HEK293 (cell line): ENCODE results near the gene ACOT2.
"Not testable (repeated sequence)": the region's sequence is repeated elsewhere in the genome, so short reads cannot be mapped to it uniquely, and the experiment has no call there.

Experiments used
- CTCF ChIA-PET: fragments of 350-600 bp; formaldehyde crosslinking; extraction: SDS; loops from one replicate; lab custom pipeline; 2021; ENCODE audit warnings: antibody characterized with exemption; lab: Yijun Ruan, JAX
- POLR2A ChIA-PET: fragments of 300-600 bp; formaldehyde crosslinking; extraction: SDS; loops from one replicate; lab custom pipeline; 2020; ENCODE audit warnings: antibody characterized with exemption, inconsistent platforms; lab: Yijun Ruan, JAX
- H3K27ac ChIP-seq: fragments of 200-500 bp; sonication (Bioruptor generic); 2 replicates; pipeline ENCODE4 v1.5.1; 2014; ENCODE audit warnings: low read depth, low read length, control low read depth, inconsistent platforms; ENCODE audit errors: extremely low read depth
- H3K36me3 ChIP-seq, 2 experiments: fragments of 200-500 bp in 1 of 2; sonication (Bioruptor generic) in 1 of 2; 1 replicate in 1 of 2; 2 replicates in 1 of 2; pipeline ENCODE4 v1.5.1; 2014 to 2017; ENCODE audit warnings: inconsistent platforms in 2 of 2, low read length in 2 of 2; ENCODE audit not compliant: control insufficient read depth in 2 of 2, insufficient read depth in 1 of 2
- H3K4me1 ChIP-seq: fragments of 200-500 bp; sonication (Bioruptor generic); 2 replicates; pipeline ENCODE4 v1.5.1; 2014; ENCODE audit warnings: mild to moderate bottlenecking, low read length, inconsistent platforms; ENCODE audit not compliant: control insufficient read depth, insufficient read depth
- H3K4me3 ChIP-seq: 2 replicates; pipeline ENCODE4 v1.5.1; 2011; ENCODE audit warnings: low read depth, mild to moderate bottlenecking, control low read depth, low read length, moderate library complexity
- H3K9me3 ChIP-seq: fragments of 200-500 bp; sonication (Bioruptor generic); 2 replicates; pipeline ENCODE4 v1.5.1; 2014; ENCODE audit warnings: low read depth, low read length, inconsistent platforms; ENCODE audit not compliant: control insufficient read depth, insufficient read depth
- GLI2 ChIP-seq: fragments of 450-650 bp; formaldehyde crosslinking; IDR thresholded peaks from 2 replicates; pipeline ENCODE4; 2017; ENCODE audit warnings: missing biosample characterization, missing genetic modification characterization, low read depth, borderline replicate concordance
- GLIS2 ChIP-seq: fragments of 450-650 bp; formaldehyde crosslinking; IDR thresholded peaks from 2 replicates; pipeline ENCODE4 v1.5.1; 2016; ENCODE audit warnings: missing biosample characterization, missing genetic modification characterization
- IKZF3 ChIP-seq: fragments of 450-650 bp; IDR thresholded peaks from 2 replicates; pipeline ENCODE4 v1.5.0; 2018; ENCODE audit warnings: missing biosample characterization, mild to moderate bottlenecking, missing genetic modification characterization, moderate library complexity
- MZF1 ChIP-seq: fragments of 450-650 bp; formaldehyde crosslinking; IDR thresholded peaks from 2 replicates; pipeline ENCODE4 v1.5.1; 2017; ENCODE audit warnings: missing biosample characterization, missing genetic modification characterization, borderline replicate concordance
- ZBTB21 ChIP-seq: fragments of 450-650 bp; formaldehyde crosslinking; IDR thresholded peaks from 2 replicates; pipeline ENCODE4 v1.5.1; 2017; ENCODE audit warnings: missing biosample characterization, missing genetic modification characterization
- ZFHX2 ChIP-seq: fragments of 450-650 bp; formaldehyde crosslinking; conservative IDR thresholded peaks from 2 replicates; pipeline ENCODE4 v1.5.1; 2016; ENCODE audit warnings: missing biosample characterization, missing genetic modification characterization
- ZNF112 ChIP-seq: fragments of 450-650 bp; formaldehyde crosslinking; IDR thresholded peaks from 2 replicates; pipeline ENCODE4 v1.5.0; 2017; ENCODE audit warnings: missing biosample characterization, missing genetic modification characterization
- ZSCAN30 ChIP-seq: fragments of 450-650 bp; IDR thresholded peaks from 2 replicates; pipeline ENCODE4 v1.5.1; 2018; ENCODE audit warnings: missing biosample characterization, mild to moderate bottlenecking, missing genetic modification characterization, moderate library complexity
- ZXDB ChIP-seq: fragments of 450-650 bp; formaldehyde crosslinking; IDR thresholded peaks from 2 replicates; pipeline ENCODE4 v1.5.1; 2016; ENCODE audit warnings: missing biosample characterization, missing genetic modification characterization
- TF ChIP-seq, protein P1 (sequence below): fragments of 450-650 bp; formaldehyde crosslinking; IDR thresholded peaks from 2 replicates; pipeline ENCODE4 v1.5.1; 2016; ENCODE audit warnings: missing biosample characterization, missing genetic modification characterization
- TF ChIP-seq, protein P2 (sequence below): fragments of 450-650 bp; formaldehyde crosslinking; IDR thresholded peaks from 2 replicates; pipeline ENCODE4 v1.5.1; 2016; ENCODE audit warnings: missing biosample characterization, missing genetic modification characterization
- TF ChIP-seq, protein P3 (sequence below): fragments of 450-650 bp; formaldehyde crosslinking; IDR thresholded peaks from 2 replicates; pipeline ENCODE4 v1.5.1; 2016; ENCODE audit warnings: missing biosample characterization, missing genetic modification characterization
- TF ChIP-seq, protein P4 (sequence below): fragments of 450-650 bp; formaldehyde crosslinking; IDR thresholded peaks from 2 replicates; pipeline ENCODE4 v1.5.1; 2016; ENCODE audit warnings: missing biosample characterization, missing genetic modification characterization
- TF ChIP-seq, protein P5 (sequence below): fragments of 450-650 bp; formaldehyde crosslinking; IDR thresholded peaks from 2 replicates; pipeline ENCODE4 v1.5.1; 2016; ENCODE audit warnings: missing biosample characterization, missing genetic modification characterization

Gene ACOT2

DNA sequence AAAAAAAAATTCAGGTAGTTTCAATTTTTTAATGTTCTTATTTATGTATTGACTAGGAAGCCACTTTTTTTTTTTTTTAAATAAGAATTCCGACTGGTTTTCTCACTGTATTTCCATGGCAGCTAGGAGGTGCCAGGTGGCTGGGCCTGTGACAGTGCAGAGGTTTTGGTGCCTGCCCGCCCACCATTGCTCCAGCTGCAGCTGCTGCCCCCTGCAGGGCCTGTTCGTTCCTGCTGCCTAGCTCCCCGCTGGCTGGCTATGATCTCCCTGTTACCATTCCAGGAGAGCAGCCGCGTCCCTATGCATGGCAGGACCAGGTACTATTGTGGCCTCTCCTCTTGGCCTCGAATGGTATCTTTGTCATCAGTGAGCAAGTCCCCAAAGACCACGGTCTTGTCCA is 1.9 kb downstream of the ACOT2 start:
- H3K4me1 ChIP-seq, H3K9me3 ChIP-seq, H3K4me3 ChIP-seq, H3K27ac ChIP-seq: not testable (repeated sequence)
- CTCF ChIA-PET: interaction anchor here (0.6 to 2.5 kb wide), 8 partner anchors 10 to 464 kb away, joined by 3 to 11 read pairs (median 4); no protein-coding TSS in a partner anchor
- peaks cover 0 to 19% of the 10 kb centered on the region in 2 experiments; a peak in 2 of 3 replicates for H3K36me3 ChIP-seq
- TF ChIP-seq, protein P1, sequence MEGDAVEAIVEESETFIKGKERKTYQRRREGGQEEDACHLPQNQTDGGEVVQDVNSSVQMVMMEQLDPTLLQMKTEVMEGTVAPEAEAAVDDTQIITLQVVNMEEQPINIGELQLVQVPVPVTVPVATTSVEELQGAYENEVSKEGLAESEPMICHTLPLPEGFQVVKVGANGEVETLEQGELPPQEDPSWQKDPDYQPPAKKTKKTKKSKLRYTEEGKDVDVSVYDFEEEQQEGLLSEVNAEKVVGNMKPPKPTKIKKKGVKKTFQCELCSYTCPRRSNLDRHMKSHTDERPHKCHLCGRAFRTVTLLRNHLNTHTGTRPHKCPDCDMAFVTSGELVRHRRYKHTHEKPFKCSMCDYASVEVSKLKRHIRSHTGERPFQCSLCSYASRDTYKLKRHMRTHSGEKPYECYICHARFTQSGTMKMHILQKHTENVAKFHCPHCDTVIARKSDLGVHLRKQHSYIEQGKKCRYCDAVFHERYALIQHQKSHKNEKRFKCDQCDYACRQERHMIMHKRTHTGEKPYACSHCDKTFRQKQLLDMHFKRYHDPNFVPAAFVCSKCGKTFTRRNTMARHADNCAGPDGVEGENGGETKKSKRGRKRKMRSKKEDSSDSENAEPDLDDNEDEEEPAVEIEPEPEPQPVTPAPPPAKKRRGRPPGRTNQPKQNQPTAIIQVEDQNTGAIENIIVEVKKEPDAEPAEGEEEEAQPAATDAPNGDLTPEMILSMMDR (tag by site-specific recombination): 0 out of 2 replicates have a peak, but pooled peaks have one; percentile 10
- TF ChIP-seq MZF1 (peak; percentile 96; the same call in 1 of the 2 replicates), ZSCAN30 (tag by site-specific recombination) (peak; percentile 73; the same call in 1 of the 2 replicates), ZFHX2 (tag by site-specific recombination) (peak; percentile 26; the same call in 1 of the 2 replicates)
- POLR2A ChIA-PET: interaction anchor here (0.7 to 0.8 kb wide), 3 partner anchors 80 to 412 kb away, joined by 3 to 5 read pairs (median 4); partner anchors contain the start of gene RIOX1

DNA sequence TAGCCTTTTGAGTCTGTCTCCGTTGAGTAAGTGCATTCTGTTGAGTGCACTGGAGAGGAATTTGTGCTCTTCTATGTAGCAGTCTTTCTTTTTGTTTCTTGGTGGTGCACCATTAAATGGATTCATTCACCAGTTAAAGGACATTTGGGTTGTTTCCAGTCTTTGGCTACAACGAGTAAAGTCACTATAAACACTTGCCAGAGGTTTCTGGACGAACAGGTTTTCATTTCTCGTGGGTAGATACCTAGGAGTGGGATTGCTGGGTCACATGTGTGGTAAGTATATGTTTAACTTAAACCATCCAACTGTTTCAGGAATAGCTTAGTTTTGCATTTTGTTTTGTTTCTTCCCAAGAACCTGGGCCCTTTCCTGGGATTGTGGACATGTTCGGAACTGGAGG is 4.0 kb downstream of the ACOT2 start:
- peaks cover 7 to 20% of the 10 kb centered on the region in 2 experiments; a peak in 2 of 3 replicates for H3K36me3 ChIP-seq
- CTCF ChIA-PET, POLR2A ChIA-PET, H3K27ac ChIP-seq, H3K9me3 ChIP-seq, H3K4me3 ChIP-seq, H3K4me1 ChIP-seq: not testable (repeated sequence)

DNA sequence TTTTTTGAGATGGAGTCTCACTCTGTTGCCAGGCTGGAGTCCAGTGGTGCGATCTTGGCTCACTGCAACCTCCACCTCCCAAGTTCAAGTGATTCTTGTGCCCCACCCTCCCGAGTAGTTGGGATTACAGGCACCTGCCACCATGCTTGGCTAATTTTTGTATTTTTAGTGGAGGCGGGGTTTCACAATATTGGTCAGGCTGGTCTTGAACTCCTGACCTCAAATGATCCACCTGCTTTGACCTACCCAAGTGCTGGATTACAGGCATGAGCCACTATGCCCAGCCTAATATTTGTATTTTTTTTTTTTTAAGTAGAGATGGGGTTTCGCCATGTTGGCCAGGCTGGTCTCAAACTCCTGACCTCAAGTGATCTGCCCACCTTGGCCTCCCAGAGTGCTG is 4.7 kb downstream of the ACOT2 start:
- peaks cover 7 to 23% of the 10 kb centered on the region in 2 experiments; a peak in 2 of 3 replicates for H3K36me3 ChIP-seq
- POLR2A ChIA-PET, H3K27ac ChIP-seq, H3K9me3 ChIP-seq, H3K4me1 ChIP-seq, CTCF ChIA-PET, H3K4me3 ChIP-seq: not testable (repeated sequence)

DNA sequence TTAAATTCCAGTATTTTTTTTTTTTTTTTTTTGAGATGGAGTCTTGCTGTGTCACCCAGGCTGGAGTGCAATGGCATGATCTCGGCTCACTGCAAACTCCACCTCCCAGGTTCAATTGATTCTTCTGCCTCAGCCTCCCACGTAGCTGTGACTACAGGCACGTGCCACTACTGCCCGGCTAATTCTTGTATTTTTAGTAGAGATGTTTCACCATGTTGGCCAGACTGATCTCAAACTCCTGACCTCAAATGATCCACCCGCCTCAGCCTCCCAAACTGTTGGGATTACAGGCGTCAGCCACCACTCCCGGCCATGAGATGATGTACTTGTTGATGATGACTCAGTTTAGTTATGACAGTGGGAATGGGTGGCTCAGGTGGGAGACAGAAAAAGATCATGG is 5.2 kb downstream of the ACOT2 start:
- H3K27ac ChIP-seq, CTCF ChIA-PET, H3K4me1 ChIP-seq, H3K9me3 ChIP-seq, POLR2A ChIA-PET, H3K4me3 ChIP-seq: not testable (repeated sequence)
- H3K36me3 ChIP-seq: peaks cover 7 to 23% of the 10 kb centered on the region in 2 experiments; a peak in 2 of 3 replicates

DNA sequence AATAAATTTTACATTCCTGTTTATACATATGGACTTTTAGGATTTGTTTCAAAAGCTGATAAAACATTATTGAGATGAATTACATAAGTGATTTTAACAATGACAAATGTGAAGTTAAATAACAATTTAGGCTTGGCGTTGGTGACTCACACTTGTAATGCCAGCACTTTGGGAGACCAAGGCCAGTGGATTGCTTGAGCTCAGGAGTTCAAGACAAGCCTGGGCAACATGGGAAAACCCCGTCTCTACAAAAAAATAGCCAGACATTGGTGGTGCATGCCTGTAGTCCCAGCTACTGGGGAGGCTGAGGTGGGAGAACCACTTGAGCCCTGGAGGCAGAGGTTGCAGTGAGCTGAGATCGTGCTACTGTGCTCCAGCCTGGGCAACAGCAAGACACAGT is 7.4 kb downstream of the ACOT2 start:
- no peaks in the 10 kb centered on the region for H3K4me1 ChIP-seq
- CTCF ChIA-PET: no interaction called here
- peaks cover 12 to 32% of the 10 kb centered on the region in 2 experiments; a peak in 2 of 3 replicates for H3K36me3 ChIP-seq
- no peaks in the 10 kb centered on the region for H3K9me3 ChIP-seq
- no peak overlapping the region for H3K4me3 ChIP-seq
- H3K27ac ChIP-seq: no peak overlapping the region
- POLR2A ChIA-PET: no interaction called here
- TF ChIP-seq, protein P2, sequence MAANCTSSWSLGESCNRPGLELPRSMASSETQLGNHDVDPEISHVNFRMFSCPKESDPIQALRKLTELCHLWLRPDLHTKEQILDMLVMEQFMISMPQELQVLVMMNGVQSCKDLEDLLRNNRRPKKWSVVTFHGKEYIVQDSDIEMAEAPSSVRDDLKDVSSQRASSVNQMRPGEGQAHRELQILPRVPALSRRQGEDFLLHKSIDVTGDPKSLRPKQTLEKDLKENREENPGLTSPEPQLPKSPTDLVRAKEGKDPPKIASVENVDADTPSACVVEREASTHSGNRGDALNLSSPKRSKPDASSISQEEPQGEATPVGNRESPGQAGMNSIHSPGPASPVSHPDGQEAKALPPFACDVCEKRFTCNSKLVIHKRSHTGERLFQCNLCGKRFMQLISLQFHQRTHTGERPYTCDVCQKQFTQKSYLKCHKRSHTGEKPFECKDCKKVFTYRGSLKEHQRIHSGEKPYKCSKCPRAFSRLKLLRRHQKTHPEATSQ (tag by site-specific recombination): no peak
- TF ChIP-seq ZBTB21 (tag by site-specific recombination) (no peak), IKZF3 (tag by site-specific recombination) (no peak), ZNF112 (tag by site-specific recombination) (no peak), GLI2 (tag by site-specific recombination) (no peak), GLIS2 (no peak), ZXDB (tag by site-specific recombination) (no peak)
- TF ChIP-seq, protein P3, sequence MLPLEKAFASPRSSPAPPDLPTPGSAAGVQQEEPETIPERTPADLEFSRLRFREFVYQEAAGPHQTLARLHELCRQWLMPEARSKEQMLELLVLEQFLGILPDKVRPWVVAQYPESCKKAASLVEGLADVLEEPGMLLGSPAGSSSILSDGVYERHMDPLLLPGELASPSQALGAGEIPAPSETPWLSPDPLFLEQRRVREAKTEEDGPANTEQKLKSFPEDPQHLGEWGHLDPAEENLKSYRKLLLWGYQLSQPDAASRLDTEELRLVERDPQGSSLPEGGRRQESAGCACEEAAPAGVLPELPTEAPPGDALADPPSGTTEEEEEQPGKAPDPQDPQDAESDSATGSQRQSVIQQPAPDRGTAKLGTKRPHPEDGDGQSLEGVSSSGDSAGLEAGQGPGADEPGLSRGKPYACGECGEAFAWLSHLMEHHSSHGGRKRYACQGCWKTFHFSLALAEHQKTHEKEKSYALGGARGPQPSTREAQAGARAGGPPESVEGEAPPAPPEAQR (tag by site-specific recombination): no peak
- TF ChIP-seq, protein P4, sequence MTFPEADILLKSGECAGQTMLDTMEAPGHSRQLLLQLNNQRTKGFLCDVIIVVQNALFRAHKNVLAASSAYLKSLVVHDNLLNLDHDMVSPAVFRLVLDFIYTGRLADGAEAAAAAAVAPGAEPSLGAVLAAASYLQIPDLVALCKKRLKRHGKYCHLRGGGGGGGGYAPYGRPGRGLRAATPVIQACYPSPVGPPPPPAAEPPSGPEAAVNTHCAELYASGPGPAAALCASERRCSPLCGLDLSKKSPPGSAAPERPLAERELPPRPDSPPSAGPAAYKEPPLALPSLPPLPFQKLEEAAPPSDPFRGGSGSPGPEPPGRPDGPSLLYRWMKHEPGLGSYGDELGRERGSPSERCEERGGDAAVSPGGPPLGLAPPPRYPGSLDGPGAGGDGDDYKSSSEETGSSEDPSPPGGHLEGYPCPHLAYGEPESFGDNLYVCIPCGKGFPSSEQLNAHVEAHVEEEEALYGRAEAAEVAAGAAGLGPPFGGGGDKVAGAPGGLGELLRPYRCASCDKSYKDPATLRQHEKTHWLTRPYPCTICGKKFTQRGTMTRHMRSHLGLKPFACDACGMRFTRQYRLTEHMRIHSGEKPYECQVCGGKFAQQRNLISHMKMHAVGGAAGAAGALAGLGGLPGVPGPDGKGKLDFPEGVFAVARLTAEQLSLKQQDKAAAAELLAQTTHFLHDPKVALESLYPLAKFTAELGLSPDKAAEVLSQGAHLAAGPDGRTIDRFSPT (tag by site-specific recombination): no peak
- TF ChIP-seq, protein P5, sequence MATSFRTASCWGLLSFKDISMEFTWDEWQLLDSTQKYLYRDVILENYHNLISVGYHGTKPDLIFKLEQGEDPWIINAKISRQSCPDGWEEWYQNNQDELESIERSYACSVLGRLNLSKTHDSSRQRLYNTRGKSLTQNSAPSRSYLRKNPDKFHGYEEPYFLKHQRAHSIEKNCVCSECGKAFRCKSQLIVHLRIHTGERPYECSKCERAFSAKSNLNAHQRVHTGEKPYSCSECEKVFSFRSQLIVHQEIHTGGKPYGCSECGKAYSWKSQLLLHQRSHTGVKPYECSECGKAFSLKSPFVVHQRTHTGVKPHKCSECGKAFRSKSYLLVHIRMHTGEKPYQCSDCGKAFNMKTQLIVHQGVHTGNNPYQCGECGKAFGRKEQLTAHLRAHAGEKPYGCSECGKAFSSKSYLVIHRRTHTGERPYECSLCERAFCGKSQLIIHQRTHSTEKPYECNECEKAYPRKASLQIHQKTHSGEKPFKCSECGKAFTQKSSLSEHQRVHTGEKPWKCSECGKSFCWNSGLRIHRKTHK (tag by site-specific recombination): no peak
